ENCODE data around the gene ZFPM1.

The ZFPM1 gene

GRCh38 chr16:88526906-88527185, 73.8 kb downstream of the ZFPM1 start:
- H3K27me3 ChIP-seq (ENCODE audit: insufficient read depth, low read depth): peaks cover 74% of the 10 kb centered on the region
- H3K36me3 ChIP-seq (ENCODE audit: insufficient read depth): no peaks in the 10 kb centered on the region
- H2AFZ ChIP-seq (ENCODE audit: low read depth): no peak overlapping the region
- H3K79me2 ChIP-seq (ENCODE audit: insufficient read depth, low read depth): no peaks in the 10 kb centered on the region
- H3K9ac ChIP-seq: no peak overlapping the region
- H3K27ac ChIP-seq: no peak overlapping the region
- TF ChIP-seq CTCF (conservative IDR thresholded peaks at IDR 0.05; ENCODE audit: low read depth, low read length): no peak
- no peak overlapping the region for H3K4me2 ChIP-seq
- H4K20me1 ChIP-seq (ENCODE audit: insufficient read depth): no peaks in the 10 kb centered on the region
- H3K4me3 ChIP-seq (IDR thresholded peaks at IDR 0.05; ENCODE audit: insufficient read depth, low read depth, low read length): no peak overlapping the region
- H3K4me1 ChIP-seq (ENCODE audit: low read depth, poor library complexity, severe bottlenecking): no peaks in the 10 kb centered on the region

GRCh38 chr16:88527186-88527936, 74.3 kb downstream of the ZFPM1 start:
- TF ChIP-seq CTCF (conservative IDR thresholded peaks at IDR 0.05; ENCODE audit: low read depth, low read length): peak; percentile 82
- H3K4me2 ChIP-seq: no peak overlapping the region
- H3K27me3 ChIP-seq (ENCODE audit: insufficient read depth, low read depth): peaks cover 69% of the 10 kb centered on the region
- H3K9ac ChIP-seq: no peak overlapping the region
- no peaks in the 10 kb centered on the region for H3K4me1 ChIP-seq (ENCODE audit: low read depth, poor library complexity, severe bottlenecking)
- H2AFZ ChIP-seq (ENCODE audit: low read depth): no peak overlapping the region
- no peak overlapping the region for H3K4me3 ChIP-seq (IDR thresholded peaks at IDR 0.05; ENCODE audit: insufficient read depth, low read depth, low read length)
- H4K20me1 ChIP-seq (ENCODE audit: insufficient read depth): no peaks in the 10 kb centered on the region
- H3K27ac ChIP-seq: no peak overlapping the region
- no peaks in the 10 kb centered on the region for H3K36me3 ChIP-seq (ENCODE audit: insufficient read depth)
- no peaks in the 10 kb centered on the region for H3K79me2 ChIP-seq (ENCODE audit: insufficient read depth, low read depth)

- no peak overlapping the region for H3K4me2 ChIP-seq
- no peaks in the 10 kb centered on the region for H3K4me1 ChIP-seq (ENCODE audit: low read depth, poor library complexity, severe bottlenecking)
- no peaks in the 10 kb centered on the region for H3K79me2 ChIP-seq (ENCODE audit: insufficient read depth, low read depth)
- TF ChIP-seq CTCF (conservative IDR thresholded peaks at IDR 0.05; ENCODE audit: low read depth, low read length): no peak
- H3K27me3 ChIP-seq (ENCODE audit: insufficient read depth, low read depth): peaks cover 61% of the 10 kb centered on the region
- H3K4me3 ChIP-seq (IDR thresholded peaks at IDR 0.05; ENCODE audit: insufficient read depth, low read depth, low read length): no peak overlapping the region
- no peaks in the 10 kb centered on the region for H3K36me3 ChIP-seq (ENCODE audit: insufficient read depth)
- H4K20me1 ChIP-seq (ENCODE audit: insufficient read depth): no peaks in the 10 kb centered on the region
- H3K9ac ChIP-seq: no peak overlapping the region
- H2AFZ ChIP-seq (ENCODE audit: low read depth): no peak overlapping the region
- H3K27ac ChIP-seq: no peak overlapping the region
These were observed 75.1 kb downstream of the ZFPM1 start for GRCh38 chr16:88527937-88528743.

GRCh38 chr16:88528902-88529318, 75.8 kb downstream of the ZFPM1 start:
- TF ChIP-seq CTCF (conservative IDR thresholded peaks at IDR 0.05; ENCODE audit: low read depth, low read length): no peak
- no peaks in the 10 kb centered on the region for H3K4me1 ChIP-seq (ENCODE audit: low read depth, poor library complexity, severe bottlenecking)
- H3K27me3 ChIP-seq (ENCODE audit: insufficient read depth, low read depth): peaks cover 58% of the 10 kb centered on the region

More at GRCh38 chr16:88528902-88529318, 75.8 kb downstream of the ZFPM1 start:
- no peak overlapping the region for H3K27ac ChIP-seq
- no peak overlapping the region for H3K4me2 ChIP-seq
- no peak overlapping the region for H3K9ac ChIP-seq
- H4K20me1 ChIP-seq (ENCODE audit: insufficient read depth): no peaks in the 10 kb centered on the region
- H3K79me2 ChIP-seq (ENCODE audit: insufficient read depth, low read depth): no peaks in the 10 kb centered on the region
- no peaks in the 10 kb centered on the region for H3K36me3 ChIP-seq (ENCODE audit: insufficient read depth)
- H3K4me3 ChIP-seq (IDR thresholded peaks at IDR 0.05; ENCODE audit: insufficient read depth, low read depth, low read length): no peak overlapping the region
- no peak overlapping the region for H2AFZ ChIP-seq (ENCODE audit: low read depth)
